Measurements from ENCODE around the gene DPRX.
"Not testable (repeated sequence)": the region's sequence is repeated elsewhere in the genome, so short reads cannot be mapped to it uniquely, and the experiment has no call there.

Gene DPRX

DNA sequence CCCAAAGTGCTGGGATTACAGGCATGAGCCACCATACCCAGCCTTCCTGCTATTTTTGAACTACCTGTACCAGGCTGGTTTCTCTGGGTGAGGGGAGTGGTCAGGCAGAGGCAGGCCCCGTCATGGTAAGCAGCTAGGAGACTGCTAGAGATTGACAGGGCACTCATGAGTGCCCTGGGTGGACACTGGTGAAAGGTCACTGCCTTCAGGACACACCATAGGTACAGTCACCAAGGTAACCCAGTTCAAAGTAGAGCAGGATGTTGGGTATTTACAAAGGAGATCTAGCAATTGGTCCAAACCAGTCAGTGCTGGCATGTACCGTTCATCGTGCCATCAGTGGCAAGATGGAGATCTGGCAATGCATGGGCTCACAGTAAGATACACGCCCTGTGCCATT is 25.5 kb downstream of the DPRX start:
- Histone ChIP-seq H3K36me3 (ENCODE audit: insufficient read depth, low read length) (no peaks in the 10 kb centered on the region), H3K9me3 (ENCODE audit: control insufficient read depth, insufficient read depth, low read length) (peaks cover 22% of the 10 kb centered on the region), H3K9ac (ENCODE audit: low read depth, low read length) (no peak overlapping the region), H3K4me1 (ENCODE audit: insufficient read depth, low read length) (peaks cover 20% of the 10 kb centered on the region)

DNA sequence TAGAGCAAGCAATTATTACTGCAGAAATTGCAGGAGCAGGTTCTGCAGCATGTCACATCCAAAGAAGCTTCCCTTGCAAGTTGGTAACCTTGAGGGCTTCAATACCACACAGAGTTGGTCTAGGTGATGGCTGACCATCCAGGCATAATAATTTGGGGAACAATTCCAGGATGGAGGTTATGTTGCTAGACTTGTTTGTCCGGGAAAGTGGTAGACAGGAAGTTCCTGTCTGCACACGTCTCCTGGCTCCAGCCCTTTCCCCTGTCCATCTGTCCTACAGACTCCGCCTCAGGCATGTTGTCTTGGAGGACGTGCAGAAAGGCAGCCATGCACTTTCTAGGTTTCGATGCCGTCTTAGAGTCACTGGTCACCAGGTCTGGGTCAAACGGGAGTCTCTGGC is 26.0 kb downstream of the DPRX start:
- peaks cover 20% of the 10 kb centered on the region for H3K9me3 ChIP-seq (ENCODE audit: control insufficient read depth, insufficient read depth, low read length)
- no peak overlapping the region for H3K9ac ChIP-seq (ENCODE audit: low read depth, low read length)
- H3K4me1 ChIP-seq (ENCODE audit: insufficient read depth, low read length): peaks cover 20% of the 10 kb centered on the region
- H3K36me3 ChIP-seq (ENCODE audit: insufficient read depth, low read length): no peaks in the 10 kb centered on the region

DNA sequence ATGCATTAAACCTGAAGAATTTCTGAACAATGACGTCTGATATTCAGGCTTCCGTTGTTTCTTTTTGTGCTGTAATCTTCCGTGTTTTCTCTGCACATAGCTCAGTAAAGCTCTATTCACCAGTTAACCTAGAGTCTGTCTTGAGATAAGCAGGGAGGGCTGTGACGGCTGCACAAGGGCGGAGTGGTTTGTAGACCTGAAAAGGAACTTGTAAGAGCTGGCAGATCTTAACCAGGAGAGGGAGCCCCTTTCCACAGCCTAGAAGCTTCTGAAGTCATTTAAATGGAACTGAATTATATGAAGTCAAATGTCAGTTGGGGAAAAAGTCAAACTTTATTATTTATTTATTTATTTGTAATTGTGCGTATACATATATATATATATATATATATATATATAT is 27.5 kb downstream of the DPRX start:
- H3K4me1 ChIP-seq (ENCODE audit: insufficient read depth, low read length): peaks cover 20% of the 10 kb centered on the region
- no peak overlapping the region for H3K9ac ChIP-seq (ENCODE audit: low read depth, low read length)
- H3K36me3 ChIP-seq (ENCODE audit: insufficient read depth, low read length): no peaks in the 10 kb centered on the region
- peaks cover 14% of the 10 kb centered on the region for H3K9me3 ChIP-seq (ENCODE audit: control insufficient read depth, insufficient read depth, low read length)

DNA sequence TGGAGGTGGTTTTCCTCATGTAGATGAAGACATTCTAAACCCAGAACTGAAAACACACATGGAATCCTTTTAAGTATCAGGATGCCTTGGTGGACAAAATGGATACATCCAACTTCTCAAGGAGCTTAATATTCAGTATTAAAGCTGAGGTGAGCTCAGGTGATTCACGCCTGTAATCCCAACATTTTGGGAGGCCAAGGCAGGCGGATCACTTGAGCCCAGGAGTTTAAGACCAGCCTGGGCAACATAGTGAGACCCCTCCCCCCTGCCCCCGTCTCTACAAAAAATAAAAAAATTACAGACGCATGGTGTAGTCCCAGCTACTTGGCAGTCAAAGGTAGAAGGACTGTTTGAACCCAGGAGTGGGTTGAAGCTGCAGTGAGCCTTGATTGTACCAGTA is 28.8 kb downstream of the DPRX start:
- Histone ChIP-seq H3K9ac (ENCODE audit: low read depth, low read length) (peak overlapping the region; percentile 26), H3K9me3 (ENCODE audit: control insufficient read depth, insufficient read depth, low read length) (peaks cover 6% of the 10 kb centered on the region), H3K36me3 (ENCODE audit: insufficient read depth, low read length) (no peaks in the 10 kb centered on the region), H3K4me1 (ENCODE audit: insufficient read depth, low read length) (peaks cover 20% of the 10 kb centered on the region)

DNA sequence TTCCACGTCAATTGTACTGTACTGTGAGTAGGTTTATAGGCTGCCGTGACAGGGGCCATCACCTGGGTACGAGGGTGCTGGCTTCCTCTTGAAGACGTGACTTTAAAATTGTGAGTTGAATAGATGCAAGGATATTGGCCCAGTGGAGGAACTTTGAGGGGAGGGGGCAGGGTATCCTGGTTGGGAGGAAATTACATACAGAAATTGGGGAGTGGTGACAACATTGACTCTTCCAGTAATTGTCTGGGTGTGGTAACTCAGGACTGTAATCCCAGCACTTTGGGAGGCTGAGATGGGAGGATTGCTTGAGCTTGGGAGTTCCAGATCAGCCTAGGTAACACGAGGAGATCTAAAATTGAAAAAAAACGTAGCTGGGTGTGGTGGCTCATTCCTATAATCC is 30.4 kb downstream of the DPRX start:
- Histone ChIP-seq H3K9me3 (ENCODE audit: control insufficient read depth, insufficient read depth, low read length) (no peaks in the 10 kb centered on the region; the same call in 1 of the 2 replicates), H3K9ac (ENCODE audit: low read depth, low read length) (no peak overlapping the region), H3K4me1 (ENCODE audit: insufficient read depth, low read length) (peaks cover 25% of the 10 kb centered on the region), H3K36me3 (ENCODE audit: insufficient read depth, low read length) (no peaks in the 10 kb centered on the region)

DNA sequence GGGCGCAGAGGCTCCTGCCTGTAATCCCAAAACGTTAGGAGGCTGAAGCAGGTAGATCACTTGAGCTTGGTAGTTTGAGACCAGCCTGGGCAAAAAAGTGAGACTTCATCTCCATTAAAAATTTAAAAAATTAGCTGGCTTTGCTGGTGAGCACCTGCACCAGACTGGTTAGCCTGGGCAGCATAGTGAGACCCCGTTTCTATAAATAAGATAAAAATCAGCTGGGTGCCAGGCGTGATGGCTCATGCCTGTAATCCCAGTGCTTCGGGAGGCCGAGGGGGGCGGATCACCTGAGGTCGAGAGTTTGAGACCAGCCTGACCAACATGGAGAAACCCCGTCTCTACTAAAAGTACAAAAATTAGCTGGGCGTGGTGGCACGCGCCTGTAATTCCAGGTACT is 32.4 kb downstream of the DPRX start:
- H3K9ac ChIP-seq (ENCODE audit: low read depth, low read length): no peak overlapping the region
- peaks cover 30% of the 10 kb centered on the region for H3K4me1 ChIP-seq (ENCODE audit: insufficient read depth, low read length)
- no peaks in the 10 kb centered on the region for H3K9me3 ChIP-seq (ENCODE audit: control insufficient read depth, insufficient read depth, low read length)
- H3K36me3 ChIP-seq (ENCODE audit: insufficient read depth, low read length): no peaks in the 10 kb centered on the region

DNA sequence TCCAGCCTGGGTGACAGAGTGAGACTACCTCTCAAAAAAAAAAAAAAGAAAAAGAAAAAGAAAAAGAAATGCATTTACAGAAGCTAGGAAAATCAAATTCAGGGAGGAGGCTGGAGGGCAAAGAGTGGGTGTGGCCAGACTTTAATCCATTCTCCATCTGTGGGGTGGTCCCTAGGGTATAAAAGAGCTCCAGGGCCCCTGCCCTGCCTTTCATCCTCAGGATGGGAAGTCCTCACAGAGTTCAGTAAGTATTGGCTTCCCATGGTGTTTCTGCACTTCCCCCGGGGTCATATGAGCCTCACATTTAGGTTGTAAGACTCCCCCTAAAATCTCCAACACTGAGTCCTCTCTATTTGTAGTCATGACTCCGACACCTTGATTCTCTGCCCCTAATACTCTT is 33.0 kb downstream of the DPRX start:
- H3K36me3 ChIP-seq (ENCODE audit: insufficient read depth, low read length): no peaks in the 10 kb centered on the region
- H3K9me3 ChIP-seq (ENCODE audit: control insufficient read depth, insufficient read depth, low read length): no peaks in the 10 kb centered on the region
- H3K4me1 ChIP-seq (ENCODE audit: insufficient read depth, low read length): peaks cover 29% of the 10 kb centered on the region
- no peak overlapping the region for H3K9ac ChIP-seq (ENCODE audit: low read depth, low read length)

DNA sequence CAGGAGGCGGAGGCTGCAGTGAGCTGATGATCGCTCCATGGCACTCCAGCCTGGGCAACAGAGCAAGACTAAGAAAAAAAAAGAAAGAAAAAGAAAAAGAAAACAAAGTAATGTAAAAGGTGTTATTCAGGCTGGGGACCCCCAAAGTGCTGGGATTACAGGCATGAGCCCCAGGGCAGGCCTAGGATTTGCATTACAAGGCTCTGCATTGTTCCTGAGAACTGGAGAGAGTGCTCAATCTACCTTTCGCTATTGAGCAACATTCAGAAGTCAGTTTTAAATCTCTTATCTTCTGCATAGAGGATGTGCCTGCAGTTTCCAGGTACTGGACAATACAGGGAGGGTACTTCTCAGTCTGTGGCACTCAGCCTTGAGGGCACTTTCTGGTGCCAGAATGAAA is 34.5 kb downstream of the DPRX start:
- not testable (repeated sequence) for H3K9me3 ChIP-seq (ENCODE audit: control insufficient read depth, insufficient read depth, low read length); H3K36me3 ChIP-seq (ENCODE audit: insufficient read depth, low read length)
- peaks cover 29% of the 10 kb centered on the region for H3K4me1 ChIP-seq (ENCODE audit: insufficient read depth, low read length)

DNA sequence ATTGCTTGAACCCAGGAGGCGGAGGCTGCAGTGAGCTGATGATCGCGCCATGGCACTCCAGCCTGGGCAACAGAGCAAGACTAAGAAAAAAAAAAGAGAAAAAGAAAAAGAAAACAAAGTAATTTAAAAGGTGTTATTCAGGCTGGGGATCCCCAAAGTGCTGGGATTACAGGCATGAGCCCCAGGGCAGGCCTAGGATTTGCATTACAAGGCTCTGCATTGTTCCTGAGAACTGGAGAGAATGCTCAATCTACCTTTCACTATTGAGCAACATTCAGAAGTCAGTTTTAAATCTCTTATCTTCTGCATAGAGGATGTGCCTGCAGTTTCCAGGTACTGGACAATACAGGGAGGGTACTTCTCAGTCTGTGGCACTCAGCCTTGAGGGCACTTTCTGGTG is 37.0 kb downstream of the DPRX start:
- not testable (repeated sequence) for H3K9ac ChIP-seq (ENCODE audit: low read depth, low read length); H3K9me3 ChIP-seq (ENCODE audit: control insufficient read depth, insufficient read depth, low read length); H3K36me3 ChIP-seq (ENCODE audit: insufficient read depth, low read length)
- H3K4me1 ChIP-seq (ENCODE audit: insufficient read depth, low read length): peaks cover 26% of the 10 kb centered on the region

More for the DNA sequence above, 34.5 kb downstream of the DPRX start:
- H3K9ac ChIP-seq (ENCODE audit: low read depth, low read length): not testable (repeated sequence)

DNA sequence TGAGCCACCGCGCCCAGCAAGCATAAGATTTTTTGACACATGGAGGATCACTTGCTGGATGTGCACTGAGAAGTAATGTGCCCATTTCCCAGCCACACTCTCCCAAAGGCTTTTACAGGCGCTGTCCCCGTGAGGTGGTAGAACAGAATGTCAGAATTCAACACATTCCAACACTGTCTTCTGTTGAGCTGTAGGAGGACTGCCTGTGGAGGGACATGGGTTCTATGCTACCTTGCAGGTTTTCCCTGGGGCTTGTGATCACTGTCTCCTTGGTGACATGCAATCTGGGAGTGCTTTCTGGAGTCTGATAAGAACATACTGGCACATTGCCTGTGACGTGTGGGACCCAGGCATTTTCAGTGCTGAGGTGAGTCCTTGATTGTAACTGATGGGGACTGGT is 38.5 kb downstream of the DPRX start:
- no peaks in the 10 kb centered on the region; the same call in 1 of the 2 replicates for H3K36me3 ChIP-seq (ENCODE audit: insufficient read depth, low read length)
- H3K9ac ChIP-seq (ENCODE audit: low read depth, low read length): no peak overlapping the region
- H3K9me3 ChIP-seq (ENCODE audit: control insufficient read depth, insufficient read depth, low read length): no peaks in the 10 kb centered on the region
- peaks cover 26% of the 10 kb centered on the region for H3K4me1 ChIP-seq (ENCODE audit: insufficient read depth, low read length)

DNA sequence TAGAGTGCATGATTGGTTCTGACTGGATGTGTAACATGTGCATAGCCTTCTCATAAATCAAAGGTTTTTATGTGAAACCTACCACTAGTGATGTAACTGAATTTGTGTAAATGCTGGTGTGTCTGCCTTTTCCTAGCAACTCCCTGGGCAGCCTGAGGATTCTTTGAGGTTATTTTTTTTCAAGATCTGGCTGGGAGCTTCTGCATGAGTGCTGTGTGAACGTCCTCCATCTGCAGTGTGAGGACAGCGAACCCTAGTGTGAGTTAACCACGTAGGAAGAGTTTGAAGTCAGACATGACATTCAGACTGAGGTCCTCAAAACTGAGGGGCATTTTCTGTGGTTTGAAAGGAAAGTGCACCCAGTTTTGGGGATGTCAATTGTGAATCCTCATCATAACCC is 39.9 kb downstream of the DPRX start:
- Histone ChIP-seq H3K9ac (ENCODE audit: low read depth, low read length) (no peak overlapping the region), H3K4me1 (ENCODE audit: insufficient read depth, low read length) (peaks cover 26% of the 10 kb centered on the region), H3K36me3 (ENCODE audit: insufficient read depth, low read length) (no peaks in the 10 kb centered on the region; the same call in 1 of the 2 replicates), H3K9me3 (ENCODE audit: control insufficient read depth, insufficient read depth, low read length) (no peaks in the 10 kb centered on the region)

Data from ES-I3 (cell line).